ENCODE results near the gene ADCK2.

Gene ADCK2

DNA sequence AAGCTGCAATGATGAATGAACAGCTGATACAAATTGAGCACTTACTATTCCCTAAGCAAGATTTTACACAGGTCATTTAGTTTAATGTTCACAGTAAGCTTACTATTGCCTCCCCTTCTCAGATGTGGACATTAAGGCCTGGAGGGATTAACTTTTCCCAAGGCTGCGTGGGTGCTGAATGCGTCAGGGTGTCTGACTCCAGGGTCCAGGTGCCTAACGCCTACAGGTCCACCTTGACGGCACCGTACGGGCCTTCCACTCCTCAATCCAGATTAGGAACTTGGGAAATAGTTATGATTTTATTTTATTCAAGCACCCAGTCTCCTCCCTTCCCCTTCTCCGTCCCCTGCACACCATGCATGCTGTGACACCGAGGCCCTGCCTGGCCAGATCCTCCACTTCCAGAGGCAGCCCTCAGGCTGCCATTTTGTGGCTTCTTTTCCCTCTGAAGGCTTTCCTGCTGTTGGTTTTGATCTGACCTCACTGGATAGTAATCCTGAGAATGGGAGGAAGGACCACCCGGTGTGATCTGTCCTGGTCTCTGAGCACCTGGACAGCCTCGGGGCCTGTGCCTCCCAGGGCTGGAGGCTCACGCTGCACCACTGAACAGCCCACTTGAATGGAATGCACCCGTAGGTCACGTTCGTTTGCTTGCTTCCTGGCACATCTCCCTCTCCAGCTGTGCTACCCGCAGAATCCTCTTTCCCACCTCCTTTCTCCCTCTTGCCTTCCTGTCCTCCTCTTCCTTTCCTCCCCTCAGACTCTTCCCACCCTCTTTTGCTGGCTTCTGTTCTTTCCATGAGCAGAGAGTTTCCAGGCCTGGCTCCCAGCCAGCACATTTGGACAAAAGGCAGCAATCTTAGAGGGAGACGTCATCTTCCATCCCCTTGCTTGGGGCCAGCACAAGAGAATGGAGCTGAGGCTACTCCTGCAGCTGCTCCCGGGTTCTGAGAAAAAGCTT is 46.6 kb upstream of the ADCK2 start:
- Histone ChIP-seq H3K9ac (ENCODE audit: low read length) (no peak overlapping the region), H4K20me1 (ENCODE audit: insufficient read depth, low read length) (no peaks in the 10 kb centered on the region), H3K79me2 (ENCODE audit: low read length) (no peaks in the 10 kb centered on the region), H3K27ac (ENCODE audit: low read length) (no peak overlapping the region), H3K27me3 (ENCODE audit: low read depth, low read length) (peaks cover 18% of the 10 kb centered on the region), H3K4me2 (ENCODE audit: low read length) (no peak overlapping the region), H3K4me1 (ENCODE audit: low read length) (peaks cover 16% of the 10 kb centered on the region), H3K36me3 (replicated peaks; ENCODE audit: low read depth, low read length) (no peaks in the 10 kb centered on the region), H3K4me3 (ENCODE audit: low read length) (no peak overlapping the region), H2AFZ (ENCODE audit: low read depth, low read length) (no peak overlapping the region), H3K9me3 (ENCODE audit: insufficient read depth, low read length) (no peaks in the 10 kb centered on the region)
- TF ChIP-seq, protein P1, sequence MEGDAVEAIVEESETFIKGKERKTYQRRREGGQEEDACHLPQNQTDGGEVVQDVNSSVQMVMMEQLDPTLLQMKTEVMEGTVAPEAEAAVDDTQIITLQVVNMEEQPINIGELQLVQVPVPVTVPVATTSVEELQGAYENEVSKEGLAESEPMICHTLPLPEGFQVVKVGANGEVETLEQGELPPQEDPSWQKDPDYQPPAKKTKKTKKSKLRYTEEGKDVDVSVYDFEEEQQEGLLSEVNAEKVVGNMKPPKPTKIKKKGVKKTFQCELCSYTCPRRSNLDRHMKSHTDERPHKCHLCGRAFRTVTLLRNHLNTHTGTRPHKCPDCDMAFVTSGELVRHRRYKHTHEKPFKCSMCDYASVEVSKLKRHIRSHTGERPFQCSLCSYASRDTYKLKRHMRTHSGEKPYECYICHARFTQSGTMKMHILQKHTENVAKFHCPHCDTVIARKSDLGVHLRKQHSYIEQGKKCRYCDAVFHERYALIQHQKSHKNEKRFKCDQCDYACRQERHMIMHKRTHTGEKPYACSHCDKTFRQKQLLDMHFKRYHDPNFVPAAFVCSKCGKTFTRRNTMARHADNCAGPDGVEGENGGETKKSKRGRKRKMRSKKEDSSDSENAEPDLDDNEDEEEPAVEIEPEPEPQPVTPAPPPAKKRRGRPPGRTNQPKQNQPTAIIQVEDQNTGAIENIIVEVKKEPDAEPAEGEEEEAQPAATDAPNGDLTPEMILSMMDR (IDR thresholded peaks at IDR 0.05; ENCODE audit: low read depth, low read length), result no peak
- TF ChIP-seq EZH2phosphoT487 (IDR thresholded peaks at IDR 0.05; ENCODE audit: low read depth), result no peak

- no peaks in the 10 kb centered on the region for H3K79me2 ChIP-seq (ENCODE audit: low read length)
- no peak overlapping the region for H3K27ac ChIP-seq (ENCODE audit: low read length)
- H3K36me3 ChIP-seq (replicated peaks; ENCODE audit: low read depth, low read length), result no peaks in the 10 kb centered on the region
- no peak overlapping the region for H2AFZ ChIP-seq (ENCODE audit: low read depth, low read length)
- H3K9me3 ChIP-seq (ENCODE audit: insufficient read depth, low read length), result no peaks in the 10 kb centered on the region
- TF ChIP-seq, protein P1 (IDR thresholded peaks at IDR 0.05; ENCODE audit: low read depth, low read length), result no peak
- no peak for TF ChIP-seq EZH2phosphoT487 (IDR thresholded peaks at IDR 0.05; ENCODE audit: low read depth)
- peaks cover 8% of the 10 kb centered on the region for H3K4me1 ChIP-seq (ENCODE audit: low read length)
- H3K4me3 ChIP-seq (ENCODE audit: low read length), result no peak overlapping the region
- H3K9ac ChIP-seq (ENCODE audit: low read length), result no peak overlapping the region
- H4K20me1 ChIP-seq (ENCODE audit: insufficient read depth, low read length), result no peaks in the 10 kb centered on the region
- H3K4me2 ChIP-seq (ENCODE audit: low read length), result no peak overlapping the region
- peaks cover 16% of the 10 kb centered on the region for H3K27me3 ChIP-seq (ENCODE audit: low read depth, low read length)
Observed at GRCh38 chr7:140631021-140631420, 41.7 kb upstream of the ADCK2 start.

DNA sequence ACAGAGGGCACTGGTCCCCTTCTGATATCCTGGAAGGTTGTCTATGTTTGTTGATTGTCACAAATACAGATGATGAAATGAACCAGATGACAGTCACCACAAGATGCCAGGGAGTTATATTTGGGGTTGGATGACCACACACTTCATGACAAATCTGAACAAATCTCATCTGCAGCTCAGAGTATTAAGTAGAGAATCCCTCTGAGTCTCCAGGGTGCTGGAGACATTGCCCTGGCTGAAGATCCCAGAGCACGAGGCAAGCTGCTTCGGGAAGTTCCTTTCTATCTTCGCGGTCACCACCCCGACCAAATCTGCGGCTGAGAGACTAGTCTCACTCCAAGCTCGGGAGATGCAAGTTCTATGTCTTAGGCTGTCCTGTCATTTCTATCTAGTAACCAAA is 41.1 kb upstream of the ADCK2 start:
- H3K4me1 ChIP-seq (ENCODE audit: low read length), result peaks cover 8% of the 10 kb centered on the region
- TF ChIP-seq, protein P1 (IDR thresholded peaks at IDR 0.05; ENCODE audit: low read depth, low read length), result no peak
- TF ChIP-seq EZH2phosphoT487 (IDR thresholded peaks at IDR 0.05; ENCODE audit: low read depth), result no peak
- H2AFZ ChIP-seq (ENCODE audit: low read depth, low read length), result no peak overlapping the region
- H3K27ac ChIP-seq (ENCODE audit: low read length), result no peak overlapping the region
- no peak overlapping the region for H3K9ac ChIP-seq (ENCODE audit: low read length)
- no peaks in the 10 kb centered on the region for H3K36me3 ChIP-seq (replicated peaks; ENCODE audit: low read depth, low read length)
- no peak overlapping the region for H3K4me2 ChIP-seq (ENCODE audit: low read length)
- no peaks in the 10 kb centered on the region for H3K9me3 ChIP-seq (ENCODE audit: insufficient read depth, low read length)
- H3K79me2 ChIP-seq (ENCODE audit: low read length), result no peaks in the 10 kb centered on the region
- H3K27me3 ChIP-seq (ENCODE audit: low read depth, low read length), result peaks cover 12% of the 10 kb centered on the region
- no peak overlapping the region for H3K4me3 ChIP-seq (ENCODE audit: low read length)
- H4K20me1 ChIP-seq (ENCODE audit: insufficient read depth, low read length), result no peaks in the 10 kb centered on the region

DNA sequence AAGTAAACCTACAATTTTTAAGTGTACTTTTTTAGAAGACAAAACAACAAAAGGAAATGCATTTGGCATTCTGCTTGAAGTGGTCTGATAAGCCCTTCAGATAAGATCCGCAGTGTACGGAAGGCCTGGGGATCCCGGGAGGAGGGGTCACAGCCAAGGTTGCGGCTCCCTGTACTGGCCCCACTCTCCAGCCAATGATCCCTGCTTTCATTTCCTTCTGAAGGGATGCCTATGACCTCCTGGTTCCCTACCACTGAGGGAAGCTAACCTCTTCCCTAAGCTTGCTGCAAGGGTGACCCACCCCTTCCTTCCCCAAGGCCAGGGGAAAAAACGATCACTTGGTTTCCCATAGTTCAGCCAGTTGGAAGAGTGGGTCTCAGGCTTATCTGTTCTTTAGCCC is 37.4 kb upstream of the ADCK2 start:
- Histone ChIP-seq H2AFZ (ENCODE audit: low read depth, low read length) (no peak overlapping the region), H3K27me3 (ENCODE audit: low read depth, low read length) (peaks cover 22% of the 10 kb centered on the region), H3K4me1 (ENCODE audit: low read length) (no peaks in the 10 kb centered on the region), H3K79me2 (ENCODE audit: low read length) (no peaks in the 10 kb centered on the region), H4K20me1 (ENCODE audit: insufficient read depth, low read length) (no peaks in the 10 kb centered on the region), H3K36me3 (replicated peaks; ENCODE audit: low read depth, low read length) (no peaks in the 10 kb centered on the region), H3K27ac (ENCODE audit: low read length) (no peak overlapping the region), H3K9me3 (ENCODE audit: insufficient read depth, low read length) (no peaks in the 10 kb centered on the region), H3K9ac (ENCODE audit: low read length) (no peak overlapping the region), H3K4me3 (ENCODE audit: low read length) (no peak overlapping the region), H3K4me2 (ENCODE audit: low read length) (no peak overlapping the region)
- no peak for TF ChIP-seq EZH2phosphoT487 (IDR thresholded peaks at IDR 0.05; ENCODE audit: low read depth)
- TF ChIP-seq, protein P1 (IDR thresholded peaks at IDR 0.05; ENCODE audit: low read depth, low read length), result no peak

All from OCI-LY3 (cell line).